Measurements from ENCODE around the gene PCBP3. TPM values are rescaled to one million over a fixed set of nuclear protein-coding genes. Genes with fewer than 3 reads are reported as not detected.

PCBP3 gene
- total and polyA plus RNA-seq, 4 donors: 0.36 to 1.6 (median 0.42) TPM

- Histone ChIP-seq H3K27me3 (ENCODE audit: control insufficient read depth in 4 of 4, insufficient read depth in 4 of 4, low read length in 3 of 4) (no peaks in the 10 kb centered on the region), H3K4me1 (ENCODE audit: control insufficient read depth in 4 of 4, insufficient read depth in 4 of 4, low read length in 3 of 4) (no peaks in the 10 kb centered on the region), H3K4me3 (ENCODE audit: low read depth in 1 of 3, low read length in 3 of 3) (no peak overlapping the region), H3K27ac (ENCODE audit: low read depth in 1 of 2, low read length in 2 of 2) (no peak overlapping the region), H3K9ac (ENCODE audit: low read depth in 1 of 2, low read length in 2 of 2) (no peak overlapping the region), H3K9me3 (ENCODE audit: control insufficient read depth in 4 of 4, low read length in 3 of 4) (no peaks in the 10 kb centered on the region), H3K36me3 (ENCODE audit: control insufficient read depth in 4 of 4, insufficient read depth in 3 of 4, low read depth in 1 of 4, low read length in 3 of 4) (no peaks in the 10 kb centered on the region)
- no peak for DNase-seq (ENCODE audit: low spot score)
- 90% methylated on average over 24 of the region's 24 CpGs for WGBS
- TF ChIP-seq YY1 (IDR thresholded peaks at IDR 0.05) (no peak), CTCF (IDR thresholded peaks at IDR 0.05; ENCODE audit: low read depth, low read length, missing input control) (no peak), ATF3 (IDR thresholded peaks at IDR 0.05) (no peak), SP1 (IDR thresholded peaks at IDR 0.05) (no peak)
These were observed 191.3 kb downstream of the PCBP3 start for GRCh38 chr21:45834821-45835293.

- H3K27me3 ChIP-seq (ENCODE audit: control insufficient read depth in 4 of 4, insufficient read depth in 4 of 4, low read length in 3 of 4): no peaks in the 10 kb centered on the region
These were observed 192.1 kb downstream of the PCBP3 start for GRCh38 chr21:45835301-45836267.

More at GRCh38 chr21:45835301-45836267, 192.1 kb downstream of the PCBP3 start:
- Histone ChIP-seq H3K9me3 (ENCODE audit: control insufficient read depth in 4 of 4, low read length in 3 of 4) (peaks cover 0 to 2% (median 2%) of the 10 kb centered on the region in 4 donors), H3K4me3 (ENCODE audit: low read depth in 1 of 3, low read length in 3 of 3) (no peak overlapping the region), H3K36me3 (ENCODE audit: control insufficient read depth in 4 of 4, insufficient read depth in 3 of 4, low read depth in 1 of 4, low read length in 3 of 4) (no peaks in the 10 kb centered on the region), H3K27ac (ENCODE audit: low read depth in 1 of 2, low read length in 2 of 2) (no peak overlapping the region), H3K9ac (ENCODE audit: low read depth in 1 of 2, low read length in 2 of 2) (no peak overlapping the region), H3K4me1 (ENCODE audit: control insufficient read depth in 4 of 4, insufficient read depth in 4 of 4, low read length in 3 of 4) (no peaks in the 10 kb centered on the region)
- DNase-seq (ENCODE audit: low spot score): no peak
- TF ChIP-seq CTCF (IDR thresholded peaks at IDR 0.05; ENCODE audit: low read depth, low read length, missing input control) (no peak), ATF3 (IDR thresholded peaks at IDR 0.05) (no peak), YY1 (IDR thresholded peaks at IDR 0.05) (no peak), REST (IDR thresholded peaks at IDR 0.05) (no peak), ZBTB33 (IDR thresholded peaks at IDR 0.05) (no peak), FOXA2 (IDR thresholded peaks at IDR 0.05) (no peak), SP1 (IDR thresholded peaks at IDR 0.05) (no peak), GABPA (IDR thresholded peaks at IDR 0.05 in 1 of 2, conservative IDR thresholded peaks at IDR 0.05 in 1 of 2) (no peak), FOXA1 (IDR thresholded peaks at IDR 0.05) (no peak), JUND (IDR thresholded peaks at IDR 0.05) (no peak), RAD21 (IDR thresholded peaks at IDR 0.05) (no peak), EGR1 (IDR thresholded peaks at IDR 0.05; ENCODE audit: low read depth in 2 of 2) (no peak), MAX (IDR thresholded peaks at IDR 0.05) (no peak), RXRA (IDR thresholded peaks at IDR 0.05) (no peak), NR2F2 (IDR thresholded peaks at IDR 0.05) (no peak), HNF4A (conservative IDR thresholded peaks at IDR 0.05) (no peak), HNF4G (IDR thresholded peaks at IDR 0.05) (no peak), TAF1 (conservative IDR thresholded peaks at IDR 0.05) (no peak)
- WGBS: 91% methylated on average over 21 of the region's 21 CpGs
